Ovary (tissue), 3 donors: ENCODE measurements around the gene NNAT.

Source experiments
- EP300 ChIP-seq: sonication (generic); formaldehyde crosslinking; IDR thresholded peaks from one replicate; pipeline ENCODE4 v1.6.1; 2017; ENCODE audit warnings: antibody characterized with exemption
- TF ChIP-seq, protein P1 (sequence below), 3 donors: fragments of 450-650 bp in 2 of 3; fragments of 200-600 bp in 1 of 3; IDR thresholded peaks; one replicate each; pipeline versions ENCODE4 v1.5.1 to v1.8.0; 2016 to 2022; ENCODE audit warnings: antibody characterized with exemption in 3 of 3, mild to moderate bottlenecking in 1 of 3
- donor health status: DM: no; HTN: no; CAD: no.

DNA sequence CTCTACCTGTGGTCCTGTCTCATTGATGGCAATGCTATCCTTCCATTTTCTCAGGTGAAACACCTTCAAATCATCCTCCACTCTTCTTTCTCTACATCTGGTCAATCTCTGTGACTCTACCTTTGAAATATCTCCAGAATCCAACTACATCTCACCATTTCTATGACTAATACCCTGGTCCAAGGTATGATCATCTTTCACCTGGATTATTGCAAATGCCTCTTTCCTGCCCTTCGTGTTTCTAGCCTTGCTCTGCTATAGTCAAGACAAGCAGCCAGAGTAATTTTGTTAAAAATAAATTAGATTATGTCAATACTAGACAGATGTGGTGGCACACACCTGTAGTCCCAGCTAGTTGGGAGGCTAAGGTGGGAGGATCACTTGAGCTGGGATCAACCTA, 24.5 kb downstream of the NNAT start:
- TF ChIP-seq, protein P1, sequence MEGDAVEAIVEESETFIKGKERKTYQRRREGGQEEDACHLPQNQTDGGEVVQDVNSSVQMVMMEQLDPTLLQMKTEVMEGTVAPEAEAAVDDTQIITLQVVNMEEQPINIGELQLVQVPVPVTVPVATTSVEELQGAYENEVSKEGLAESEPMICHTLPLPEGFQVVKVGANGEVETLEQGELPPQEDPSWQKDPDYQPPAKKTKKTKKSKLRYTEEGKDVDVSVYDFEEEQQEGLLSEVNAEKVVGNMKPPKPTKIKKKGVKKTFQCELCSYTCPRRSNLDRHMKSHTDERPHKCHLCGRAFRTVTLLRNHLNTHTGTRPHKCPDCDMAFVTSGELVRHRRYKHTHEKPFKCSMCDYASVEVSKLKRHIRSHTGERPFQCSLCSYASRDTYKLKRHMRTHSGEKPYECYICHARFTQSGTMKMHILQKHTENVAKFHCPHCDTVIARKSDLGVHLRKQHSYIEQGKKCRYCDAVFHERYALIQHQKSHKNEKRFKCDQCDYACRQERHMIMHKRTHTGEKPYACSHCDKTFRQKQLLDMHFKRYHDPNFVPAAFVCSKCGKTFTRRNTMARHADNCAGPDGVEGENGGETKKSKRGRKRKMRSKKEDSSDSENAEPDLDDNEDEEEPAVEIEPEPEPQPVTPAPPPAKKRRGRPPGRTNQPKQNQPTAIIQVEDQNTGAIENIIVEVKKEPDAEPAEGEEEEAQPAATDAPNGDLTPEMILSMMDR (IDR thresholded peaks at IDR 0.05), result no peak
- TF ChIP-seq EP300, result no peak
